HEK293 (cell line): ENCODE measurements around the gene BICRAL.

Experiments
- EGR2 ChIP-seq: fragments of 450-650 bp; formaldehyde crosslinking; IDR thresholded peaks from 2 replicates; pipeline ENCODE4 v1.5.1; 2016; ENCODE audit warnings: low read depth, missing biosample characterization, missing genetic modification characterization
- GLI2 ChIP-seq: fragments of 450-650 bp; formaldehyde crosslinking; IDR thresholded peaks from 2 replicates; pipeline ENCODE4; 2017; ENCODE audit warnings: missing biosample characterization, missing genetic modification characterization, low read depth, borderline replicate concordance
- KLF16 ChIP-seq: fragments of 450-650 bp; formaldehyde crosslinking; IDR thresholded peaks from 2 replicates; pipeline ENCODE4 v1.5.1; 2017; ENCODE audit warnings: missing biosample characterization, missing genetic modification characterization
- KLF8 ChIP-seq: fragments of 450-650 bp; formaldehyde crosslinking; IDR thresholded peaks from 2 replicates; pipeline ENCODE4 v1.5.1; 2016; ENCODE audit warnings: missing biosample characterization, missing genetic modification characterization
- MEIS1 ChIP-seq: sonication (generic); formaldehyde crosslinking; IDR thresholded peaks from 2 replicates; pipeline ENCODE4 v1.8.1; 2022; ENCODE audit warnings: missing genetic modification reagents, mild to moderate bottlenecking, borderline replicate concordance
- PBX3 ChIP-seq: sonication (generic); formaldehyde crosslinking; IDR thresholded peaks from 2 replicates; pipeline ENCODE4 v1.8.1; 2022; ENCODE audit warnings: mild to moderate bottlenecking, moderate library complexity, missing genetic modification reagents
- SALL2 ChIP-seq: fragments of 450-650 bp; formaldehyde crosslinking; IDR thresholded peaks from 2 replicates; pipeline ENCODE4 v1.5.0; 2017; ENCODE audit warnings: missing biosample characterization, mild to moderate bottlenecking, missing genetic modification characterization, borderline replicate concordance
- ZBTB10 ChIP-seq: fragments of 450-650 bp; formaldehyde crosslinking; IDR thresholded peaks from 2 replicates; pipeline ENCODE4 v1.5.1; 2016; ENCODE audit warnings: missing biosample characterization, missing genetic modification characterization
- ZIC2 ChIP-seq: fragments of 450-650 bp; formaldehyde crosslinking; IDR thresholded peaks from 2 replicates; pipeline ENCODE4 v1.5.1; 2016; ENCODE audit warnings: missing biosample characterization, missing genetic modification characterization
- ZNF169 ChIP-seq: fragments of 450-650 bp; formaldehyde crosslinking; IDR thresholded peaks from 2 replicates; pipeline ENCODE4 v1.5.1; 2016; ENCODE audit warnings: missing biosample characterization, missing genetic modification characterization
- ZNF211 ChIP-seq: fragments of 450-650 bp; formaldehyde crosslinking; IDR thresholded peaks from 2 replicates; pipeline ENCODE4 v1.5.1; 2016; ENCODE audit warnings: low read depth, missing biosample characterization, missing genetic modification characterization
- ZNF23 ChIP-seq: fragments of 450-650 bp; formaldehyde crosslinking; IDR thresholded peaks from 2 replicates; pipeline ENCODE4 v1.5.1; 2016; ENCODE audit warnings: missing biosample characterization, missing genetic modification characterization, borderline replicate concordance
- ZNF37A ChIP-seq: fragments of 450-650 bp; IDR thresholded peaks from 2 replicates; pipeline ENCODE4 v1.5.1; 2018; ENCODE audit warnings: missing biosample characterization, missing genetic modification characterization
- ZNF521 ChIP-seq: fragments of 450-650 bp; formaldehyde crosslinking; IDR thresholded peaks from 2 replicates; pipeline ENCODE4 v1.5.1; 2017; ENCODE audit warnings: missing biosample characterization, mild to moderate bottlenecking, missing genetic modification characterization
- ZNF544 ChIP-seq: fragments of 450-650 bp; formaldehyde crosslinking; IDR thresholded peaks from 2 replicates; pipeline ENCODE4 v1.5.0; 2017; ENCODE audit warnings: missing biosample characterization, missing genetic modification characterization
- ZNF558 ChIP-seq: fragments of 450-650 bp; formaldehyde crosslinking; IDR thresholded peaks from 2 replicates; pipeline ENCODE4 v1.5.1; 2016; ENCODE audit warnings: missing biosample characterization, missing genetic modification characterization
- ZNF561 ChIP-seq: fragments of 450-650 bp; IDR thresholded peaks from 2 replicates; pipeline ENCODE4 v1.5.1; 2018; ENCODE audit warnings: missing biosample characterization, missing genetic modification characterization, borderline replicate concordance
- ZNF623 ChIP-seq: fragments of 450-650 bp; formaldehyde crosslinking; IDR thresholded peaks from 2 replicates; pipeline ENCODE4 v1.5.1; 2016; ENCODE audit warnings: missing biosample characterization, missing genetic modification characterization
- ZNF664 ChIP-seq: fragments of 450-650 bp; formaldehyde crosslinking; IDR thresholded peaks from 2 replicates; pipeline ENCODE4 v1.5.1; 2016; ENCODE audit warnings: missing biosample characterization, missing genetic modification characterization
- ZNF837 ChIP-seq: fragments of 450-650 bp; formaldehyde crosslinking; IDR thresholded peaks from 2 replicates; pipeline ENCODE4 v1.5.1; 2016; ENCODE audit warnings: missing biosample characterization, missing genetic modification characterization
- TF ChIP-seq, protein P1 (sequence below): fragments of 450-650 bp; formaldehyde crosslinking; IDR thresholded peaks from 2 replicates; pipeline ENCODE4 v1.5.1; 2016; ENCODE audit warnings: missing biosample characterization, missing genetic modification characterization, borderline replicate concordance
- TF ChIP-seq, protein P2 (sequence below): fragments of 450-650 bp; formaldehyde crosslinking; IDR thresholded peaks from 2 replicates; pipeline ENCODE4 v1.5.1; 2016; ENCODE audit warnings: missing biosample characterization, missing genetic modification characterization
- TF ChIP-seq, protein P3 (sequence below): fragments of 450-650 bp; formaldehyde crosslinking; IDR thresholded peaks from 2 replicates; pipeline ENCODE4 v1.5.1; 2017; ENCODE audit warnings: missing biosample characterization, missing genetic modification characterization
- TF ChIP-seq, protein P4 (sequence below): fragments of 450-650 bp; formaldehyde crosslinking; IDR thresholded peaks from 2 replicates; pipeline ENCODE4 v1.5.1; 2016; ENCODE audit warnings: missing biosample characterization, missing genetic modification characterization

Gene BICRAL

DNA sequence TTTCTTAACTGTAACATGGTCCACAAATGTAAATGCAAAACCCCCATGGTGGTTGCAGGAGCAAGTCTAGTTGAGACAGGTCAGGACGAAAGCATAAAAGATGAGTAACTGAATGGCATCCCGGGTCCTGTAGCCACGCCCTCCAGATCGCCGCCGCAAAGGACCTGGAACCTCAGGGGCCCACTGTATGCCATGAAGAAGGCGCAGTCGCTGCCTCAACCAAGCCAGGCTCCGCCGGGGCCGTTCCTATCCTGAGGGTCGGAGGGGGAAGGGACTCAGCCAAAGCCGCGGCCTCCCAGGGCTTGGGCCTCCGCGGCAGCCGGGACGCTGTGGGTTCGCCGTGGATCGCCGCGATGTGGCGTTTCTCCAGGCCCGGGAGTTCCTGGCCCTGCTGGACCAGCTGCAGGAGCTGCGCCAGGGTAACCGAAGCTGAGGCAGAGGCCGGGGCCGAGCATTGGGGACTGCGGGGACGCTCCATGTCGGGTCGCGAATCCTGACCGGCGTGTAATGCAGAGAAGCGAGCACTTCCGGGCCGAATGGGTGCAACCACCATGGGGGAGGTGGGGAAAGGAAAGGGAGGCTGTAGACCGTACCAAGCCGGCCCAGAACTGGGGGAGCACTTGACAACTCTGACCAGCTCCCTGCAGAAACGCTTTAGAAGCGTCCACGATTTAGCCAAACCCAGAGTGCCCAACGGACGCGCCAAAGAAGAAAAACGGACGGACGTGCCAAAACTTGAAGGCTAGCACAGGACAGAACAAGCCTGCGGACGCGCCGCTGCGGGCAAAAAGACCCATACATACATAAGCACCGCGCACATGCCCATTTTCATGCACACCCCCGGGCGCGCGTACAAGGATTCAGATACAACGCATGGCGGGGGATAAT is 108.7 kb downstream of the BICRAL start (continued):
- no peak for TF ChIP-seq PBX3
- no peak for TF ChIP-seq ZNF558 (tag by site-specific recombination)
- TF ChIP-seq ZNF37A (tag by site-specific recombination), result no peak
- peak; percentile 76; the same call in 1 of the 2 replicates for TF ChIP-seq KLF8 (tag by site-specific recombination)
- TF ChIP-seq, protein P1, sequence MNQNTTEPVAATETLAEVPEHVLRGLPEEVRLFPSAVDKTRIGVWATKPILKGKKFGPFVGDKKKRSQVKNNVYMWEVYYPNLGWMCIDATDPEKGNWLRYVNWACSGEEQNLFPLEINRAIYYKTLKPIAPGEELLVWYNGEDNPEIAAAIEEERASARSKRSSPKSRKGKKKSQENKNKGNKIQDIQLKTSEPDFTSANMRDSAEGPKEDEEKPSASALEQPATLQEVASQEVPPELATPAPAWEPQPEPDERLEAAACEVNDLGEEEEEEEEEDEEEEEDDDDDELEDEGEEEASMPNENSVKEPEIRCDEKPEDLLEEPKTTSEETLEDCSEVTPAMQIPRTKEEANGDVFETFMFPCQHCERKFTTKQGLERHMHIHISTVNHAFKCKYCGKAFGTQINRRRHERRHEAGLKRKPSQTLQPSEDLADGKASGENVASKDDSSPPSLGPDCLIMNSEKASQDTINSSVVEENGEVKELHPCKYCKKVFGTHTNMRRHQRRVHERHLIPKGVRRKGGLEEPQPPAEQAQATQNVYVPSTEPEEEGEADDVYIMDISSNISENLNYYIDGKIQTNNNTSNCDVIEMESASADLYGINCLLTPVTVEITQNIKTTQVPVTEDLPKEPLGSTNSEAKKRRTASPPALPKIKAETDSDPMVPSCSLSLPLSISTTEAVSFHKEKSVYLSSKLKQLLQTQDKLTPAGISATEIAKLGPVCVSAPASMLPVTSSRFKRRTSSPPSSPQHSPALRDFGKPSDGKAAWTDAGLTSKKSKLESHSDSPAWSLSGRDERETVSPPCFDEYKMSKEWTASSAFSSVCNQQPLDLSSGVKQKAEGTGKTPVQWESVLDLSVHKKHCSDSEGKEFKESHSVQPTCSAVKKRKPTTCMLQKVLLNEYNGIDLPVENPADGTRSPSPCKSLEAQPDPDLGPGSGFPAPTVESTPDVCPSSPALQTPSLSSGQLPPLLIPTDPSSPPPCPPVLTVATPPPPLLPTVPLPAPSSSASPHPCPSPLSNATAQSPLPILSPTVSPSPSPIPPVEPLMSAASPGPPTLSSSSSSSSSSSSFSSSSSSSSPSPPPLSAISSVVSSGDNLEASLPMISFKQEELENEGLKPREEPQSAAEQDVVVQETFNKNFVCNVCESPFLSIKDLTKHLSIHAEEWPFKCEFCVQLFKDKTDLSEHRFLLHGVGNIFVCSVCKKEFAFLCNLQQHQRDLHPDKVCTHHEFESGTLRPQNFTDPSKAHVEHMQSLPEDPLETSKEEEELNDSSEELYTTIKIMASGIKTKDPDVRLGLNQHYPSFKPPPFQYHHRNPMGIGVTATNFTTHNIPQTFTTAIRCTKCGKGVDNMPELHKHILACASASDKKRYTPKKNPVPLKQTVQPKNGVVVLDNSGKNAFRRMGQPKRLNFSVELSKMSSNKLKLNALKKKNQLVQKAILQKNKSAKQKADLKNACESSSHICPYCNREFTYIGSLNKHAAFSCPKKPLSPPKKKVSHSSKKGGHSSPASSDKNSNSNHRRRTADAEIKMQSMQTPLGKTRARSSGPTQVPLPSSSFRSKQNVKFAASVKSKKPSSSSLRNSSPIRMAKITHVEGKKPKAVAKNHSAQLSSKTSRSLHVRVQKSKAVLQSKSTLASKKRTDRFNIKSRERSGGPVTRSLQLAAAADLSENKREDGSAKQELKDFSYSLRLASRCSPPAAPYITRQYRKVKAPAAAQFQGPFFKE, result no peak
- TF ChIP-seq GLI2 (tag by site-specific recombination), result no peak
- no peak for TF ChIP-seq ZNF664 (tag by site-specific recombination)
- TF ChIP-seq ZBTB10 (tag by site-specific recombination), result peak; percentile 60; the same call in 1 of the 2 replicates
- no peak for TF ChIP-seq EGR2 (tag by site-specific recombination)
- TF ChIP-seq, protein P2, sequence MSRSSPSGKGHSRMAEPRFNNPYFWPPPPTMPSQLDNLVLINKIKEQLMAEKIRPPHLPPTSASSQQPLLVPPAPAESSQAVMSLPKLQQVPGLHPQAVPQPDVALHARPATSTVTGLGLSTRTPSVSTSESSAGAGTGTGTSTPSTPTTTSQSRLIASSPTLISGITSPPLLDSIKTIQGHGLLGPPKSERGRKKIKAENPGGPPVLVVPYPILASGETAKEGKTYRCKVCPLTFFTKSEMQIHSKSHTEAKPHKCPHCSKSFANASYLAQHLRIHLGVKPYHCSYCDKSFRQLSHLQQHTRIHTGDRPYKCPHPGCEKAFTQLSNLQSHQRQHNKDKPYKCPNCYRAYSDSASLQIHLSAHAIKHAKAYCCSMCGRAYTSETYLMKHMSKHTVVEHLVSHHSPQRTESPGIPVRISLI (tag by site-specific recombination), result no peak
- TF ChIP-seq ZNF544 (tag by site-specific recombination), result no peak
- no peak for TF ChIP-seq ZNF169 (tag by site-specific recombination)
- TF ChIP-seq, protein P3, sequence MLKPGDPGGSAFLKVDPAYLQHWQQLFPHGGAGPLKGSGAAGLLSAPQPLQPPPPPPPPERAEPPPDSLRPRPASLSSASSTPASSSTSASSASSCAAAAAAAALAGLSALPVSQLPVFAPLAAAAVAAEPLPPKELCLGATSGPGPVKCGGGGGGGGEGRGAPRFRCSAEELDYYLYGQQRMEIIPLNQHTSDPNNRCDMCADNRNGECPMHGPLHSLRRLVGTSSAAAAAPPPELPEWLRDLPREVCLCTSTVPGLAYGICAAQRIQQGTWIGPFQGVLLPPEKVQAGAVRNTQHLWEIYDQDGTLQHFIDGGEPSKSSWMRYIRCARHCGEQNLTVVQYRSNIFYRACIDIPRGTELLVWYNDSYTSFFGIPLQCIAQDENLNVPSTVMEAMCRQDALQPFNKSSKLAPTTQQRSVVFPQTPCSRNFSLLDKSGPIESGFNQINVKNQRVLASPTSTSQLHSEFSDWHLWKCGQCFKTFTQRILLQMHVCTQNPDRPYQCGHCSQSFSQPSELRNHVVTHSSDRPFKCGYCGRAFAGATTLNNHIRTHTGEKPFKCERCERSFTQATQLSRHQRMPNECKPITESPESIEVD (tag by site-specific recombination), result no peak
- peak; percentile 99 for TF ChIP-seq ZNF561 (tag by site-specific recombination)
- TF ChIP-seq ZNF23 (tag by site-specific recombination), result no peak
- peak; percentile 35; the same call in 1 of the 2 replicates for TF ChIP-seq ZIC2 (tag by site-specific recombination)
- peak; percentile 45; the same call in 1 of the 2 replicates for TF ChIP-seq KLF16 (tag by site-specific recombination)
- no peak for TF ChIP-seq MEIS1 (CRISPR knock-in tag)
- no peak for TF ChIP-seq ZNF623
- no peak for TF ChIP-seq ZNF521 (tag by site-specific recombination)
- TF ChIP-seq ZNF837 (tag by site-specific recombination), result 0 out of 2 replicates have a peak, but pooled peaks have one; percentile 29
- TF ChIP-seq ZNF211 (tag by site-specific recombination), result no peak
- TF ChIP-seq, protein P4, sequence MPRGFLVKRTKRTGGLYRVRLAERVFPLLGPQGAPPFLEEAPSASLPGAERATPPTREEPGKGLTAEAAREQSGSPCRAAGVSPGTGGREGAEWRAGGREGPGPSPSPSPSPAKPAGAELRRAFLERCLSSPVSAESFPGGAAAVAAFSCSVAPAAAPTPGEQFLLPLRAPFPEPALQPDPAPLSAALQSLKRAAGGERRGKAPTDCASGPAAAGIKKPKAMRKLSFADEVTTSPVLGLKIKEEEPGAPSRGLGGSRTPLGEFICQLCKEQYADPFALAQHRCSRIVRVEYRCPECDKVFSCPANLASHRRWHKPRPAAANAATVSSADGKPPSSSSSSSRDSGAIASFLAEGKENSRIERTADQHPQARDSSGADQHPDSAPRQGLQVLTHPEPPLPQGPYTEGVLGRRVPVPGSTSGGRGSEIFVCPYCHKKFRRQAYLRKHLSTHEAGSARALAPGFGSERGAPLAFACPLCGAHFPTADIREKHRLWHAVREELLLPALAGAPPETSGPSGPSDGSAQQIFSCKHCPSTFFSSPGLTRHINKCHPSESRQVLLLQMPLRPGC (tag by site-specific recombination), result peak; percentile 79
- no peak for TF ChIP-seq SALL2 (tag by site-specific recombination)
